ENCODE measurements around the gene IFNA4.

Gene IFNA4

DNA sequence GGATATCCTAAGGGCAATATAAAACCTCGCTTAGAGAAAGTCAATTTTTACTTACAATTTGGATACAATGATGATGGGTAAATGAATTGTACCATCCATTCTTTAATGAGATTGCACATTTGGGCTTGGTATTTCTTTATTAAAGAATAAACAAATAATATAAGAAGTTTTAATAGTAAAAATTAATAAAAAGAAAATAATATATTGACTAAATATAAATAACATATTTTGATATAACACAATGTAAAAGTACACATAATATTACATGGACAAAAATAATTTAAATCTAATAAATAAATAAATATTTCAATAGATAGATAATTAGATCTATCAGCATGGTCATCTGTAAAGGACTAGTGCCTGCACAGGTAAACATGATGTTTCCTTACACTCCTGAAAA, 21.9 kb downstream of the IFNA4 start:
- no peak for DNase-seq

DNA sequence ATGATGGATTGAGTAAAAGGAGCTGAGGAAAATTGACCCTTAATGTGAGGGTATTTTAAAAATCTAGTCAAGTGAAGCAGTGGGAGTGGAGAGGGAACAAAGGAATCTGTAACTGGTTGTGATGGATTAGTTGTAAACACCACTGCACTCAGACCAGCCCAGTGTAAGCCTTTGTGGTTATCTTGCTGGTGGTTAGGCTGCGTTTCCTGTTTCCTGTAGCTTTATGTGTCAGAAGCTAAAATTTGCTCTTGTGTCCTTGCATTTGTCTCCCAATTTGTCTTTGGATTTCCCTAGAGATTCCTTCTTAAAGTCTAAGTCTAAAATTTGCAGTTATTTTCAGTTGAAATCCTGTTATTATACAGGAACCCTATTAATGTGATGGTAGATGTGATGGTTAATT, 27.2 kb downstream of the IFNA4 start:
- peak; percentile 35 for DNase-seq

DNA sequence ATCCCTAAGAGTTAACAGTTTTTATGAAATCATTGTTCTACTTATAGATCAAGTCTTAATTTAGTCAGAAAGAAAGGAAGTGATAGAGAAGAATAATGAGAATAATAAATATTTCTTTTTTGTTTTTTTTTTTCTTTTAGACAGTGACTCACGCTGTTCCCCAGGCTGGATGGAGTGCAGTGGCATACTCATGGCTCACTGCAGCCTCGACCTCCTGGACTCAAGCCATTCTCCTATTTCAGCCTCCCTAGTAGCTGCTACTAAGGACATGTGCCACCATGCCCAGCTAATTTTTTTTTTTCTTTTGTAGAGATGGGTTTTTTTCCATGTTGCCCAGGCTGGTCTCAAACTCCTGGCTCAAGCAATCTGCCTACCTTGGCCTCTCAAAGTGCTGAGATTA, 31.9 kb downstream of the IFNA4 start:
- DNase-seq: no peak

DNA sequence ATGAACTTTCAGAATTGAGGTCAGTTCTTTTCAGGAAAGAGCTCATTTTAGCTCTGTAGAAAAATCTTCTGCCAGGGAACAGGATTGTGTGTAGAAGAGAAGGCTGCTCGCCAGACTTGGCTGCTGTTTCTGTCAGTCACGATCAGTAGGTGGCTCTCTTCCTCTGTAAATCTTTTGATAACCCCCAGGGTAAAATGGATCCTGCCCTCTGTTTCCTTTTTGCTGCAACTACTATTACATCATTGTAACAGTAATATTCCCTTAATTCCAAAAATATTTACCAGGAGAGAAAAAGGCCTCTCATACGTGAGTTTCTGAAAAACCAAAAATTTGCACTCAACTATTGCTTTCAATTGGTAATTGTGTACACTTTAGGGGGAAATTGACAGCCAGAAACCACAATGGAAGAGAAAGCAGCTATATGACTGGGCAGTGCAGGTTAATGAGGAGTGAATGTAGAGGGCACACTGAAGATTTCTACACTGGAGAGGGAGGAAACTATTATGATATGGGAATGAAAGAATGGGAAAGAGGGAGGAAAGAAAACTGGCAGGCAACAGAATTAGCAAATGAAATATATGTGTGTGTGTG, 33.3 kb downstream of the IFNA4 start:
- DNase-seq: peak; percentile 4

DNA sequence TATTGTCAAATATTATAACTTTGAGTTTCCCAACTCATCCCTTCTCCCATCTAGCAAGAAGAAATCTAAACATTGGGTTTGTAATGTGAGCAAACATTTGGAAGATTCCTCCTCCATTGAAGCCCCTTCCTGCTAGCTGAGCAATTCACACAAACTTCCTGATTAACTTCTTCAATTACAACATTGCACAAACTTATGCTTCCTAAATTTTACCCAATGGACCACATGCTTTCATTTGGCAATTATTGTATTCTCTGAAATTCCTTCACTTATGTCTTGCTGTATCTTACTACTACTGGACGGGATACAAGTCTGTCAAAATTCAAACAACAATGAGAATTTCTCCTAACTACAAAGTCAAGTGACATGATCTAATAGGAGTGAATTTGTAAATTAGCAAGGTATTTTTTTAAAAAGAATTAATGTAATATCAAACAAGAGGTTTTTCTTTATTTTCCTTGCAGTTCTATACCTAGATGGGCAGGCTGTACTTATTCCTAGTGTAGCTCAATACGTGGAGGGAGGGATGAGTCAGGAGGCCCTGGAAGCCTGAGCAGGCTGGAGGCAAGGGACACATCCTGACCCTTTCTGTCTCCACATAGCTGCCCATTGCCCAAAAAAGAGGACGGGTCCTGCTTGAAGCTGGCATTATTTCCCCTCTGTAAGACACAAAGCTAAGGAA, 33.9 kb downstream of the IFNA4 start:
- DNase-seq: no peak

DNA sequence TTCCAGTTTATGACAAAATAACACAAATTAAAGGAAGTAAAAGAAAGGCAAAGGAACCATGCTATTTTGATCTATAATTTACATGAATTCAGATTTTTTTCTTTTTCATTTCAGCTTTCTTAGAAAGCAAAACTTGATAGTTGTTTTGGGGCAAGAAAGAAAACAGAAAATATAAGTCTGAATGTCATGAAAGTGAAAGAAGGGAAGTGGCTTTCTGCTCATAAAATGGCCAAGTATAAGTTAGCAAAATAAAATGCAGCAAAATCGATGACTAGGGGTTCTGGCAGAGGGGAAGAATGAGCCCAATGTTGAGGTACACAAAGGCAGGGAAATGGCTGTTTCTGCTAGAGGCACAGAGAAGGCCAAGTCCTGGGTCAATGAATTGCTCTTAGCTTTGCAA, 42.8 kb downstream of the IFNA4 start:
- no peak for DNase-seq

DNA sequence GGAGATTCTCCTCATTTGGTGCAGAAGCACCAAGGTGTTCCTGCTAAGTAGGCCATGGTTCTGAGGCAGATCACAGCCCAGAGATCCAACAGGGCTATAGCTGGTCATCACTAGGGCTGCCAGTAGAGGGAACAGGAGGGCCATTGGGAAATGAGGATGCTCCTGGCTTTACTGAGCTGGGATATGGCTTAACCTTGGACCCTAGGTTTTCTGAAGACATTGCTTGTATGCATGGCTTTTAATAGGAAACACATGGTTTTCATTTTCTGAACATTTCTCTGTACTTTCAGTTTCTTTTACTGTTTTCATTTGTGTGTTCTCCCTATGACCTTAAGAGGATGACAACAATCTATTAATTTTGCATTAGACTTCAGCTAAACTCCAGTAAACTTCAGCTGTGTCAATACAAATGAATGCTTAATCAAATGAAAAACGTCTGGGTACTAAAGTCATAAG, 45.9 kb downstream of the IFNA4 start, which contains the start of gene IFNW1:
IFNW1 (minus strand) TSS at position 406 of the 456 bp plus-strand sequence; CDS start at position 144, 262 bp downstream.
- no peak for DNase-seq

DNA sequence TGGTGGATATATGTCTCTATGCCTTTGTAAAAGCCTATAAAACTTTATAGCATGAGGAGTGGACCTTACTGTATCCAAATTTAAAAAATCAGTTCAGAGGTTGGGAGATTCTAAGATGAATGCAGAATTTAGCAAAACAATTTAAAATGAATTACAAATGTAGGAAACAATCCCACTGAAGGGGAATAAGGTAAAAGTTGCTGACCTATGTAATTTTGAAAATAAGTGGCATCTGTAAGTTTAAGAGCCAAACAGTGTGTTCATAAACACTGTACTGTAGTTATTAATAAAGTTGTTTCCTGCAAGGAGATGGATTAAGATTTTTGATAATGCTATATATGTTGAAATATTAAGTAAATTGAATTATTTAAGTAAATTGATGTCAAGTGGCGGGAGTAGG, 50.4 kb downstream of the IFNA4 start:
- DNase-seq: no peak

Measured in CD4-positive, alpha-beta T cell treated with Interleukin-17A for 4 hours (primary cell).